Spleen (tissue), 11 donors: ENCODE data around the gene ACSF3. TPM values are rescaled to one million over a fixed set of nuclear protein-coding genes. Genes with fewer than 3 reads are reported as not detected.

ENCODE experiments used
- DNase-seq: peaks from one replicate; pipeline ENCODE4 v3.0.0-alpha.2; 2020
- H3K27ac ChIP-seq, 8 donors: fragments of 200-600 bp; sonication (generic) in 7 of 8; 1 replicate in 4 of 8; 2 replicates in 4 of 8; pipeline versions ENCODE4 v1.5.0 to v1.8.0; 2016 to 2021; ENCODE audit warnings: inconsistent platforms in 4 of 8, mild to moderate bottlenecking in 4 of 8, moderate library complexity in 1 of 8
- H3K27me3 ChIP-seq, 7 donors: fragments of 200-600 bp; sonication (generic) in 6 of 7; replicated peaks in 1 of 7; 1 replicate in 4 of 7; 2 replicates in 3 of 7; pipeline versions ENCODE4 v1.5.0 to v1.8.0; 2016 to 2021; ENCODE audit warnings: inconsistent platforms in 3 of 7, mild to moderate bottlenecking in 1 of 7
- H3K36me3 ChIP-seq, 6 donors: fragments of 200-600 bp; sonication (generic) in 5 of 6; 1 replicate in 4 of 6; 2 replicates in 2 of 6; pipeline versions ENCODE4 v1.5.0 to v1.8.0; 2016 to 2021; ENCODE audit warnings: inconsistent platforms in 2 of 6
- H3K4me1 ChIP-seq, 6 donors: fragments of 200-600 bp; sonication (generic) in 5 of 6; 1 replicate in 3 of 6; 2 replicates in 3 of 6; pipeline versions ENCODE4 v1.5.0 to v1.8.0; 2016 to 2021; ENCODE audit warnings: inconsistent platforms in 3 of 6
- H3K4me3 ChIP-seq, 8 donors: fragments of 200-600 bp; sonication (generic) in 7 of 8; 1 replicate in 4 of 8; 2 replicates in 4 of 8; pipeline versions ENCODE4 v1.5.0 to v1.8.0; 2016 to 2021; ENCODE audit warnings: inconsistent platforms in 4 of 8, mild to moderate bottlenecking in 4 of 8, moderate library complexity in 2 of 8
- H3K9me3 ChIP-seq, 8 donors: fragments of 200-600 bp; sonication (generic) in 7 of 8; 1 replicate in 4 of 8; 2 replicates in 4 of 8; pipeline versions ENCODE4 v1.5.0 to v1.8.0; 2016 to 2021; ENCODE audit warnings: inconsistent platforms in 4 of 8
- POLR2A ChIP-seq, 3 donors: fragments of 450-650 bp; IDR thresholded peaks; one replicate each; pipeline ENCODE4 v1.5.1; 2017; ENCODE audit warnings: antibody characterized with exemption in 3 of 3, mild to moderate bottlenecking in 1 of 3
- POLR2AphosphoS5 ChIP-seq, 3 donors: sonication (generic); formaldehyde crosslinking; IDR thresholded peaks; one replicate each; pipeline ENCODE4 v1.5.1; 2017; ENCODE audit warnings: antibody characterized with exemption in 3 of 3
- WGBS, 5 donors: extraction: QIAGEN DNeasy Blood & Tissue Kit in 3 of 5; methylation state at CpG; one replicate each; pipeline versions ENCODE4 v1.1.5 to v1.1.7; 2013 to 2018; 5-methylcytosine and 5-hydroxymethylcytosine counted together
- intact Hi-C: fragments of 100-400 bp; cut with DNase I; formaldehyde crosslinking; loops from one replicate; pipeline ENCODE4 v1.15.0; 2023; ENCODE audit warnings: low total_unique reads
- polyA plus RNA-seq, 3 donors: library from polyadenylated mRNA; stranded (reverse); fragments of 200-250 nt; gene quantifications; one replicate each; pipeline ENCODE4 v1.2.1, GENCODE V29; 2013
- total RNA-seq, 7 donors: library from RNA; depleted of rRNA in 3 of 7; stranded (reverse); fragments of >200 nt in 3 of 7; fragmentation: NEBNext Ultra II Directional in 4 of 7; extraction: Animal tissue kit (Norgen Biotek cat#: 25700) in 4 of 7; gene quantifications; one replicate each; pipeline versions ENCODE4 v1.1.0 to v1.2.1, GENCODE V29; 2016 to 2021
- TF ChIP-seq, protein P1 (sequence below), 11 experiments: fragments of 200-600 bp in 7 of 11; fragments of 450-650 bp in 4 of 11; sonication (generic) in 4 of 11; IDR thresholded peaks in 8 of 11; conservative IDR thresholded peaks in 3 of 11; 1 replicate in 7 of 11; 2 replicates in 4 of 11; pipeline versions ENCODE4 v1.4.0 to v1.8.0; 2016 to 2021; ENCODE audit warnings: antibody characterized with exemption in 11 of 11, inconsistent platforms in 4 of 11, mild to moderate bottlenecking in 1 of 11
- donor health status: healthy with polysubstance abuse.
- donor health status: DM: no; HTN: no; CAD: no; lungs with moderate emphysema.
- donor health status: DM: no; HTN: no; CAD: no.
- donor health status: Bipolar disorder and iron deficiency.
- donor health status: healthy.
- donor health status: DM: no; HTN: no; CAD: no.
- donor health status: DM: yes; HTN: yes; CAD: no.

Gene ACSF3
- total and polyA plus RNA-seq, 10 donors: 35.4 to 68.1 (median 49.1) TPM

DNA sequence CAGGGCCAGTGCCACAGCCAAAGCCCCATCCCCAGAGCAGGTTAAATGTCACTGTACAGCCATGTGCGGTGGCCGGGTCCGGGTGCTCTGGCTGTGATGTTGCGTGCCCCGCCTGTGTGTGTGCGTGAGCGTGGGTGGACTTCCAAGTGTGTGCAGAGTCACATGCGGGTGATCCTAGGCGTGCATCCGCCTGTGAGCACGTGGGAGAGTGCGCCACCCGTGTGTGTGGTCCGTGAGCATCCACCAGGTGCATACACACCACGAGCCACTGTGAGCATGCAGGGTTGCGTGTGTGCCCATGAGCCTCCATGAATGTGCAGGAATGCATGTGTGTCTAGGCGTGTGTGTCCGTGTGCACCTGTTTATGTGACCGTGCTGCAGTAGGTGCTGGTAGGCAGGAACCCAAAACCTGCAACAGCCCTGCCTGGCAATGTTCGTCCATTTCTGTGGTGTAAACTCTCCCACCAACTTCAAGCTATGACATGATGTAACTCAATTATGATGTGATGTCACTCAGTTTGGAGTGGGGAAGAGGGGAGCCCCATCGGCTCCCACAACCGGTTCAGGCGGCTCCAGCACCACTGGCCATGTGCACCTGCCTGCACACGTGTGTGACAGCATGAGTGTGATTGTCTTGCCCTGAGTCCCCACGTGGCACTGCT lies 37.6 kb upstream of the ACSF3 start:
- H3K9me3 ChIP-seq: no peaks in the 10 kb centered on the region
- no peak overlapping the region for H3K27ac ChIP-seq
- intact Hi-C loops: no loop called here
- DNase-seq: no peak
- no peak for TF ChIP-seq POLR2A (IDR thresholded peaks at IDR 0.05)
- TF ChIP-seq POLR2AphosphoS5 (IDR thresholded peaks at IDR 0.05): no peak
- TF ChIP-seq, protein P1, sequence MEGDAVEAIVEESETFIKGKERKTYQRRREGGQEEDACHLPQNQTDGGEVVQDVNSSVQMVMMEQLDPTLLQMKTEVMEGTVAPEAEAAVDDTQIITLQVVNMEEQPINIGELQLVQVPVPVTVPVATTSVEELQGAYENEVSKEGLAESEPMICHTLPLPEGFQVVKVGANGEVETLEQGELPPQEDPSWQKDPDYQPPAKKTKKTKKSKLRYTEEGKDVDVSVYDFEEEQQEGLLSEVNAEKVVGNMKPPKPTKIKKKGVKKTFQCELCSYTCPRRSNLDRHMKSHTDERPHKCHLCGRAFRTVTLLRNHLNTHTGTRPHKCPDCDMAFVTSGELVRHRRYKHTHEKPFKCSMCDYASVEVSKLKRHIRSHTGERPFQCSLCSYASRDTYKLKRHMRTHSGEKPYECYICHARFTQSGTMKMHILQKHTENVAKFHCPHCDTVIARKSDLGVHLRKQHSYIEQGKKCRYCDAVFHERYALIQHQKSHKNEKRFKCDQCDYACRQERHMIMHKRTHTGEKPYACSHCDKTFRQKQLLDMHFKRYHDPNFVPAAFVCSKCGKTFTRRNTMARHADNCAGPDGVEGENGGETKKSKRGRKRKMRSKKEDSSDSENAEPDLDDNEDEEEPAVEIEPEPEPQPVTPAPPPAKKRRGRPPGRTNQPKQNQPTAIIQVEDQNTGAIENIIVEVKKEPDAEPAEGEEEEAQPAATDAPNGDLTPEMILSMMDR (IDR thresholded peaks at IDR 0.05 in 8 of 11, conservative IDR thresholded peaks at IDR 0.05 in 3 of 11): no peak
- H3K4me3 ChIP-seq: no peak overlapping the region
- peaks cover 0 to 27% (median 3%) of the 10 kb centered on the region in 6 donors for H3K4me1 ChIP-seq
- peaks cover 0 to 69% (median 9%) of the 10 kb centered on the region in 7 donors for H3K27me3 ChIP-seq
- no peaks in the 10 kb centered on the region for H3K36me3 ChIP-seq
- 73 to 92% (median 87%) methylated on average over 8 to 25 of the region's 25 CpGs for WGBS, 5 donors

DNA sequence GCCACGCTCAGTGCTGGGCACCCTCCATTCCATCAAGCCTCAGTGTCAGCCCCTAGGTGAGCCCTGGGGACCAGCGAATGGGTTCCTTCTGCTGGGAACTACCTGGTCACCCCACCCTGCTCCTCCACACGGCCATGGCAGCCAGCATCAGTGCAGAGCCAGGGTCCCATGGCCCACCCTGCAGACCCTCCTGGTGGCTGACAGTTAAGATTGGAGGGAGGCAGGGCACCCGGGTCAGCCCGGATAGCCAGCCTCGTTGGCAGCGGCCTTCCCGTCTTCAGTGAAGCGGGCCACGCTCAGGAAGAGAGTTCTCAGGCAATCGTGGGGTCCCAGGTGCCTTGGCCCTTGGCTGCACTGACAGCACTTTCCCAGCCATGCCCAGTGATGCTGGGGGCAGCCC lies 37.1 kb upstream of the ACSF3 start:
- peaks cover 0 to 67% (median 9%) of the 10 kb centered on the region in 7 donors for H3K27me3 ChIP-seq
- H3K9me3 ChIP-seq: no peaks in the 10 kb centered on the region
- WGBS, 5 donors: 81 to 91% (median 88%) methylated on average over 10 to 11 of the region's 11 CpGs; no CpG with 5 or more reads in 1 of the 5 donors
- peaks cover 0 to 27% (median 3%) of the 10 kb centered on the region in 6 donors for H3K4me1 ChIP-seq
- intact Hi-C loops: no loop called here
- H3K4me3 ChIP-seq: no peak overlapping the region
- H3K36me3 ChIP-seq: no peaks in the 10 kb centered on the region
- TF ChIP-seq POLR2AphosphoS5 (IDR thresholded peaks at IDR 0.05): no peak
- TF ChIP-seq, protein P1 (IDR thresholded peaks at IDR 0.05 in 8 of 11, conservative IDR thresholded peaks at IDR 0.05 in 3 of 11): no peak
- no peak for TF ChIP-seq POLR2A (IDR thresholded peaks at IDR 0.05)
- DNase-seq: no peak
- H3K27ac ChIP-seq: no peak overlapping the region

DNA sequence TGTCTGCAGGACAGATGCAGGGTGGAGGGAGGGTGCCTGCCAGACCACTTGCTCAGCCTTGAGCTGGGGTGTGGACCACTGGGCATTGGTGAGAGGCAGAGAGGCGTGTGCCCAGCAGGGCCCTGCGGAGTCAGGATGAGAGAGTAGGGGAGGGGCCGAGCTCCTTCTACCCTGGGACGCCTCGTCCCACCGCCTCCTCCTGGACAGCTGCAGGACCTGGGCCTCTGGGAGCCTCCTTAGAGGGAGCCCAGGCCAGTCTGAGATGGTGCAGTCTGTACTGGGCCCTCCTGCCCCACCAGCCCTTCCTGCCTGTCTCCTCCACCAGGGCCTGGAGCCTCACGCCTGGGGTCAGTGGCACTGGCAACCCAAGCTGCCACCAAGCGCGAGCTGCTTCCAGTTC lies 35.9 kb upstream of the ACSF3 start:
- H3K4me1 ChIP-seq: peaks cover 0 to 25% (median 3%) of the 10 kb centered on the region in 6 donors
- WGBS, 5 donors: 78 to 84% (median 82%) methylated on average over 7 to 9 of the region's 9 CpGs
- no peak overlapping the region for H3K4me3 ChIP-seq
- no peaks in the 10 kb centered on the region for H3K36me3 ChIP-seq
- intact Hi-C loops: no loop called here
- no peaks in the 10 kb centered on the region for H3K9me3 ChIP-seq
- TF ChIP-seq POLR2AphosphoS5 (IDR thresholded peaks at IDR 0.05) (no peak), POLR2A (IDR thresholded peaks at IDR 0.05) (no peak)
- TF ChIP-seq, protein P1 (IDR thresholded peaks at IDR 0.05 in 8 of 11, conservative IDR thresholded peaks at IDR 0.05 in 3 of 11): no peak
- no peak for DNase-seq
- H3K27me3 ChIP-seq: peaks cover 0 to 63% (median 5%) of the 10 kb centered on the region in 7 donors
- no peak overlapping the region for H3K27ac ChIP-seq

DNA sequence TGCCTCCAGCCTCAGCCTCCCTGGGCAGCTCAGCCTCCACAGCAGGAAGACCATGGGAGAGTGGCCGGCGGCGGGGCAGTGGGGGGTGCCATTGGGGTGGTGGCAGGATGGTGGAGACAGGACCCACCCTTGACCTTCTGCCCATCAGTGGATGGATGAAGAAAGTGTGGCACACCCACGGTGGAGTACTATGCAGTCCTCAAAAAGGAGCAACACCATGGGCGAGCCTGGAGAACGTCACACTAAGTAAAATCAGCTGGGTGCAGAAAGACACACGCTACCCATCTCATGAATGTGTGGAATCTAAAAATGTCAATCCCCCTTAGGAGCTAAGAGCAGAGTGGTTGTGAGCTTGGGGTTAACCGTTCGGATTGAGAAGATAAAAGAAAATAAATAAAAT lies 34.8 kb upstream of the ACSF3 start:
- whole genome bisulfite sequencing, 5 donors: 93 to 98% (median 95%) methylated on average over 9 of the region's 9 CpGs
- intact Hi-C loops: no loop called here
- no peaks in the 10 kb centered on the region for H3K9me3 ChIP-seq
- TF ChIP-seq POLR2A (IDR thresholded peaks at IDR 0.05) (no peak), POLR2AphosphoS5 (IDR thresholded peaks at IDR 0.05) (no peak)
- TF ChIP-seq, protein P1 (IDR thresholded peaks at IDR 0.05 in 8 of 11, conservative IDR thresholded peaks at IDR 0.05 in 3 of 11): no peak
- DNase-seq: no peak
- H3K27me3 ChIP-seq: peaks cover 0 to 52% (median 5%) of the 10 kb centered on the region in 7 donors
- no peak overlapping the region for H3K27ac ChIP-seq
- H3K36me3 ChIP-seq: no peaks in the 10 kb centered on the region
- H3K4me3 ChIP-seq: no peak overlapping the region
- peaks cover 0 to 21% (median 2%) of the 10 kb centered on the region in 6 donors for H3K4me1 ChIP-seq
